Activated naive CD4-positive, alpha-beta T cell treated with anti-CD3 and anti-CD28 coated beads, Interleukin-2, amount 10 ng/mL, durations not matched to agents 7 days and 5 days (primary cell): ENCODE results near the gene TTLL9.

ENCODE experiments used
- CTCF ChIA-PET: fragments of 350-600 bp; sonication (Branson Sonifier 250); formaldehyde crosslinking; loops from one replicate; lab custom pipeline; 2021; ENCODE audit warnings: antibody characterized with exemption; lab: Charles Lee
- DNase-seq: peaks from one replicate; pipeline ENCODE4 v3.0.0-alpha.2; 2020
- H3K27ac Mint-ChIP-seq: one replicate; pipeline ENCODE4 v1.8.0; 2021; ENCODE audit warnings: mild to moderate bottlenecking, moderate library complexity, mixed read lengths
- H3K27me3 Mint-ChIP-seq: one replicate; pipeline ENCODE4 v1.8.0; 2021; ENCODE audit warnings: mild to moderate bottlenecking, mixed read lengths
- H3K36me3 Mint-ChIP-seq: one replicate; pipeline ENCODE4 v1.8.0; 2021; ENCODE audit warnings: mixed read lengths
- H3K4me1 Mint-ChIP-seq: one replicate; pipeline ENCODE4 v1.8.0; 2021; ENCODE audit warnings: mixed read lengths
- H3K4me3 Mint-ChIP-seq: one replicate; pipeline ENCODE4 v1.8.0; 2021; ENCODE audit warnings: mild to moderate bottlenecking, moderate library complexity, mixed read lengths
- H3K9me3 Mint-ChIP-seq: one replicate; pipeline ENCODE4 v1.8.0; 2021; ENCODE audit warnings: mixed read lengths

The TTLL9 gene

DNA sequence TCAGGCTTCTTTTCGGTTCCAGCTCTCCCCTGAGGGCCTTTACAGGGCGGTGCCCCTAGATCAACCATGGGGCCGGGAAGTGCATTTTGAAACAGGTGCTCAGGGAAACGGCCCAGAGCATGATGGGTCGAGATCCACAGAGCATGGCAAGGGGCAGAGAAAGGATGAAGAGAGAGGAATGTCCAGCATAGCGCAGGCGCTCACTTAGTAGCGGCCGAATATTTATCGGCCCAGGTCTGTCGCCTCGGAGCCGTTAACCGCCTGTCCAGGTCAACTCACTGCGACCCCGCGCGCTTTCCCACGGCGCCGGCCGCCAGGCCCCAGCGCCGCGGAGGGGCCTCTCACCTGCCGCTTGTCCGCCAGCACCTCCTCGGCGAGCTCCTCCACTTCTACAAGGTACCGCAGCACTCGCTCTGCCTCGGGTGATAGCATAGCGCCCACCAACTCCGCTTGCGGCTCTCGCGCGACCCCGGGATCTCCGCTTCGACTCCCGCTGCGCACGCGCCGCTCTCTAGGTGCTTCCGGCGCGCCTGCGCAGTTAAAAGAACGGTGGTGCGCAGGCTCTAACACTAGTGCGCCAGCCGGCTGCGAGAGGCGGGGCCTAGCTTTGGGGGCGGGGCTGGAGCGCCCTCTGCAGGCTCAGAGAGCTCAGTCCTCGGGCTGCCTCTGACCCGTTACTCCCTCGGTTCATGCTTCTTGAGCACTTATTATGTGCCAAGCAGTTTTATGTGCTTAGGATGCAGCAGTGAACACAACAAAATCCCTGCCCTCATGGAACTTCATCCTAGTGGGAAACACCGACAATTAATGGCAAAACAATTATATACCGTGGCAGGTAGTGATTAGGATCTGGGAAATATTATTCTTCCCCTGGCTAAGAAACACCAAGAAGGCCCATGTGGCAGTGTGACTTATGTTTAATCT lies 81.4 kb downstream of the TTLL9 start, which contains the start of gene PDRG1:
TSS of gene PDRG1 (minus strand) at position 517 of the 924 bp plus-strand sequence. CDS start at position 432, 85 bp downstream.
- CTCF ChIA-PET: interaction anchor here (0.7 to 4.8 kb wide), 19 partner anchors 8 to 139 kb away, joined by 3 to 55 read pairs (median 5); no protein-coding TSS in a partner anchor
- Mint-ChIP-seq H3K27me3 (peaks cover 24% of the 10 kb centered on the region), H3K9me3 (peaks cover 4% of the 10 kb centered on the region), H3K4me3 (peak within 1 kb of the TSS; percentile 93), H3K36me3 (peaks cover 29% of the 10 kb centered on the region), H3K27ac (peak within 1 kb of the TSS; percentile 88), H3K4me1 (peaks cover 27% of the 10 kb centered on the region)
- peak; percentile 97 for DNase-seq

DNA sequence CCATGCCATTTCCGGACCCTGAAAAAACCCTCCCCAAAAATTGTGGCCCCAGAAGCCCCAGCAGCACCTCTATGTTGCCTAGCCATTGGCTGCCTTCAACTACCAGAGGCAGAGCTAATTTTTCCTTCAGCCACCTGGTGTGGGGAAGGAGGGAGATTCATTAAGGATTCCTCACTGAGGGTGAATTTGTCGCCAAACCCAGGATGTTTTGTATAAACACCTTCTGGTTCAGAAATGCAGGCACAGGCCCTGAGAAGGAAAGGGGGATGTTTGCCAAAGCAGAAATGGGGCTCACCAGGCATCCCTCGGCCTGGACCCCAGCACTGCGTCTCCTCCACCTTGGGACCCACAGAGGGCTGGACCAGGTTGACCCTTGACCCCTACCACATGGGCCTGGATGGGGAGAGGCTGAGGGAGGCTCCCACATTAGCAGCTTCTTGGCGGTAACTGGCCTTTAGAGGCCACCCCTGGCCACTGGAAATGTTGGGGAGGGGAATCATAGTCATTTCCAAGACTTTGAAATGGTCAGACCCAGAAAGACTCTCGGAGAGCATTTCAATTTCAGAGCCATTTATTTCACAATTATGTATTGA lies 83.2 kb downstream of the TTLL9 start:
- no peak for DNase-seq
- Mint-ChIP-seq H3K4me3 (no peak overlapping the region), H3K9me3 (no peaks in the 10 kb centered on the region), H3K27me3 (peaks cover 25% of the 10 kb centered on the region), H3K4me1 (peaks cover 27% of the 10 kb centered on the region), H3K27ac (no peak overlapping the region), H3K36me3 (peaks cover 15% of the 10 kb centered on the region)
- CTCF ChIA-PET: interaction anchor here (2.1 to 4.8 kb wide), 5 partner anchors 13 to 131 kb away, joined by 7 to 55 read pairs (median 12); no protein-coding TSS in a partner anchor

- no peaks in the 10 kb centered on the region for H3K9me3 Mint-ChIP-seq
- DNase-seq: no peak
- no peak overlapping the region for H3K27ac Mint-ChIP-seq
- peaks cover 10% of the 10 kb centered on the region for H3K36me3 Mint-ChIP-seq
- H3K27me3 Mint-ChIP-seq: peaks cover 34% of the 10 kb centered on the region
- H3K4me3 Mint-ChIP-seq: no peak overlapping the region
- CTCF ChIA-PET: interaction anchor here (1.3 to 1.5 kb wide), 2 partner anchors 102 to 108 kb away, joined by 4 read pairs; no protein-coding TSS in a partner anchor
- H3K4me1 Mint-ChIP-seq: peaks cover 24% of the 10 kb centered on the region
Observed at GRCh38 chr20:31954500-31954899, 84.1 kb downstream of the TTLL9 start.

- Mint-ChIP-seq H3K27me3 (peaks cover 49% of the 10 kb centered on the region), H3K4me1 (peaks cover 4% of the 10 kb centered on the region)
- CTCF ChIA-PET: interaction anchor here (0.8 to 1.3 kb wide), 2 partner anchors 104 to 123 kb away, joined by 3 to 4 read pairs; no protein-coding TSS in a partner anchor
Observed at GRCh38 chr20:31956556-31957526, 86.4 kb downstream of the TTLL9 start.

GRCh38 chr20:31962761-31963160 lies 92.3 kb downstream of the TTLL9 start:
- no peak for DNase-seq
- CTCF ChIA-PET: no interaction called here
- Mint-ChIP-seq H3K4me1 (peaks cover 4% of the 10 kb centered on the region), H3K27ac (no peak overlapping the region), H3K4me3 (no peak overlapping the region), H3K9me3 (no peaks in the 10 kb centered on the region), H3K36me3 (no peaks in the 10 kb centered on the region), H3K27me3 (peaks cover 67% of the 10 kb centered on the region)

More at GRCh38 chr20:31956556-31957526, 86.4 kb downstream of the TTLL9 start:
- peaks cover under 1% of the 10 kb centered on the region for H3K36me3 Mint-ChIP-seq
- H3K4me3 Mint-ChIP-seq: no peak overlapping the region
- no peak for DNase-seq
- no peaks in the 10 kb centered on the region for H3K9me3 Mint-ChIP-seq
- no peak overlapping the region for H3K27ac Mint-ChIP-seq

- DNase-seq: no peak
- CTCF ChIA-PET: interaction anchor here (1.0 kb wide), 1 partner anchor 108 kb away, joined by 3 read pairs; no protein-coding TSS in a partner anchor
- Mint-ChIP-seq H3K9me3 (no peaks in the 10 kb centered on the region), H3K36me3 (no peaks in the 10 kb centered on the region), H3K4me1 (peaks cover 8% of the 10 kb centered on the region), H3K27me3 (peaks cover 75% of the 10 kb centered on the region), H3K4me3 (no peak overlapping the region), H3K27ac (no peak overlapping the region)
Observed at GRCh38 chr20:31963889-31964288, 93.5 kb downstream of the TTLL9 start.

- no peak overlapping the region for H3K27ac Mint-ChIP-seq
- CTCF ChIA-PET: interaction anchor here (1.0 to 1.5 kb wide), 2 partner anchors 14 to 59 kb away, joined by 3 to 7 read pairs; partner anchors contain the start of gene PDRG1
Observed at GRCh38 chr20:31966991-31967655, 96.7 kb downstream of the TTLL9 start.

GRCh38 chr20:31967830-31968249 lies 97.4 kb downstream of the TTLL9 start, which contains the start of gene XKR7:
Gene XKR7, plus strand, starts transcription at chr20:31968151. Its CDS starts 25 bp downstream, at chr20:31968176.
- peak within 1 kb of the TSS; percentile 81 for H3K4me3 Mint-ChIP-seq
- DNase-seq: peak; percentile 55

More at GRCh38 chr20:31966991-31967655, 96.7 kb downstream of the TTLL9 start:
- Mint-ChIP-seq H3K4me3 (peak overlapping the region; percentile 46), H3K36me3 (no peaks in the 10 kb centered on the region), H3K9me3 (no peaks in the 10 kb centered on the region), H3K27me3 (peaks cover 75% of the 10 kb centered on the region), H3K4me1 (peaks cover 10% of the 10 kb centered on the region)
- no peak for DNase-seq

DNA sequence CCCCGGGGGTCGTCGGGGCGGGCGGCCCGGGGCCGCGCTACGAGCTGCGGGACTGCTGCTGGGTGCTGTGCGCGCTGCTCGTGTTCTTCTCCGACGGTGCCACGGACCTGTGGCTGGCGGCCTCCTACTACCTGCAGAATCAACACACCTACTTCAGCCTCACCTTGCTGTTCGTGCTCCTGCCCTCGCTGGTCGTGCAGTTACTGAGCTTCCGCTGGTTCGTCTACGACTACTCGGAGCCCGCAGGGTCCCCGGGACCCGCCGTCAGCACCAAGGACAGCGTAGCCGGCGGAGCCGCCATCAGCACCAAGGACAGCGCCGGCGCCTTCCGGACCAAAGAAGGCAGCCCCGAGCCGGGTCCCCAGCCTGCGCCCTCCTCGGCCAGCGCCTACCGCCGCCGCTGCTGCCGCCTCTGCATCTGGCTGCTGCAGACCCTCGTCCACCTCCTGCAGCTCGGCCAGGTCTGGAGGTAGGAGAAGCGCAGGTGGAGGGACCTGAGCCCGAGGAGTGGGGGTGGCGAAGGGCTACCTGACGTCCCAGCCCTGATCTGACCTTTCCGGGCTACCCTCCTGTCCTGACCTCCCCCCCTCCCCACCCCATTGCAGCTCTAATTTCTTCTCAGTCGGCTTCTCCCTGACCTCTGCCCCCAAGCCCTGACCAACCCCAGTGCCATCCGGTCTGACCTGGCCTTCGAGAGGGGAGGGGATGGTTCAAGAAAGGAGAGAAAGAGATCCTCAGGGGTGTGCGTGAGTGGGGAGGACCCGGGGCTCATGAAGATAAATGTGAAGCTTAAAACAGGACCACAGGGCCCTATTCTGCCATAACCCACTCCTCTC lies 98.1 kb downstream of the TTLL9 start:
- DNase-seq: peak; percentile 91
- peaks cover 10% of the 10 kb centered on the region for H3K4me1 Mint-ChIP-seq
- CTCF ChIA-PET: interaction anchor here (1.0 to 1.3 kb wide), 2 partner anchors 58 to 122 kb away, joined by 3 to 4 read pairs; no protein-coding TSS in a partner anchor
- no peaks in the 10 kb centered on the region for H3K9me3 Mint-ChIP-seq
- peaks cover 70% of the 10 kb centered on the region for H3K27me3 Mint-ChIP-seq
- no peak overlapping the region for H3K27ac Mint-ChIP-seq
- peak overlapping the region; percentile 81 for H3K4me3 Mint-ChIP-seq
- H3K36me3 Mint-ChIP-seq: no peaks in the 10 kb centered on the region

More at GRCh38 chr20:31967830-31968249, 97.4 kb downstream of the TTLL9 start, which contains the start of gene XKR7:
- no peaks in the 10 kb centered on the region for H3K36me3 Mint-ChIP-seq
- H3K9me3 Mint-ChIP-seq: no peaks in the 10 kb centered on the region
- H3K27ac Mint-ChIP-seq: no peak within 1 kb of the TSS
- H3K4me1 Mint-ChIP-seq: peaks cover 10% of the 10 kb centered on the region
- peaks cover 68% of the 10 kb centered on the region for H3K27me3 Mint-ChIP-seq
- CTCF ChIA-PET: interaction anchor here (1.0 to 1.3 kb wide), 2 partner anchors 58 to 121 kb away, joined by 3 to 4 read pairs; no protein-coding TSS in a partner anchor

- CTCF ChIA-PET: interaction anchor here (0.7 kb wide), 1 partner anchor 18 kb away, joined by 3 read pairs; the partner anchor contains the start of gene PDRG1
- H3K4me1 Mint-ChIP-seq: peaks cover 10% of the 10 kb centered on the region
- no peaks in the 10 kb centered on the region for H3K36me3 Mint-ChIP-seq
- H3K27me3 Mint-ChIP-seq: peaks cover 66% of the 10 kb centered on the region
- H3K9me3 Mint-ChIP-seq: no peaks in the 10 kb centered on the region
- H3K4me3 Mint-ChIP-seq: no peak overlapping the region
- no peak for DNase-seq
- no peak overlapping the region for H3K27ac Mint-ChIP-seq
Observed at GRCh38 chr20:31969991-31970390, 99.6 kb downstream of the TTLL9 start.

DNA sequence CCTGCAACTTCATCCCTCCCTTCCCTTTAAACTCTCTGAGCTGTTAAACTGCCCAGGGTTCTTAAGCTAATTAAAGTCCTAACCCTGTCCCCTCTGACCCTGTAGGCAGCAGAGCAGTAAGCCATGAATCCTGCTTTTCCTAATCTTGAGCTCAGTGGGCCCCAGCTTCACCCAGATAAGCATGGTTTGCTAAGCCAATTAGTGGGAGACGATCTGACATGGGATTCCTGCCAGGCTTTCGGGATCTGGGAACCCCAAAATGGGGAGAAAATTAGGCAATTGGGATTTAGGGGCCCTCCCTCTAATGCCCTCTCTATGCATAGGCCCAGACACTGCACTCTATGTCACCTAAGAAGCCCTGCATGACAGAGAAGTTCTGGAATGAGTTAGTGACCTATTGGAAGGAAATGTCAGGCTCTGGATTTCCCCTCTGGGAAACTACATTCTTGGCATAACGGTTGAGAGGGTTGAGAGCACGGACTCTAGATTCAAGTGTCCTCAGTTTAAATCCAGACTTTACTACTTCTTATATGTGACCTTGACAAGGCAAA lies 102.1 kb downstream of the TTLL9 start:
- no peak for DNase-seq
- peaks cover 6% of the 10 kb centered on the region for H3K4me1 Mint-ChIP-seq
- H3K27ac Mint-ChIP-seq: no peak overlapping the region
- no peaks in the 10 kb centered on the region for H3K9me3 Mint-ChIP-seq
- H3K27me3 Mint-ChIP-seq: peaks cover 47% of the 10 kb centered on the region
- no peaks in the 10 kb centered on the region for H3K36me3 Mint-ChIP-seq
- H3K4me3 Mint-ChIP-seq: no peak overlapping the region
- CTCF ChIA-PET: no interaction called here
